Vagina (tissue), 2 donors: ENCODE measurements around the gene ALB.

Experiments used
- POLR2A ChIP-seq, 2 donors: fragments of 450-650 bp; IDR thresholded peaks; one replicate each; pipeline ENCODE4 v1.6.1; 2017; ENCODE audit warnings: antibody characterized with exemption in 2 of 2, mild to moderate bottlenecking in 2 of 2, moderate library complexity in 2 of 2
- TF ChIP-seq, protein P1 (sequence below), 3 experiments: fragments of 450-650 bp in 2 of 3; fragments of 200-600 bp in 1 of 3; sonication (generic) in 1 of 3; IDR thresholded peaks; one replicate each; pipeline ENCODE4 v1.5.1; 2017 to 2019; ENCODE audit warnings: antibody characterized with exemption in 3 of 3, mild to moderate bottlenecking in 2 of 3, moderate library complexity in 2 of 3

DNA sequence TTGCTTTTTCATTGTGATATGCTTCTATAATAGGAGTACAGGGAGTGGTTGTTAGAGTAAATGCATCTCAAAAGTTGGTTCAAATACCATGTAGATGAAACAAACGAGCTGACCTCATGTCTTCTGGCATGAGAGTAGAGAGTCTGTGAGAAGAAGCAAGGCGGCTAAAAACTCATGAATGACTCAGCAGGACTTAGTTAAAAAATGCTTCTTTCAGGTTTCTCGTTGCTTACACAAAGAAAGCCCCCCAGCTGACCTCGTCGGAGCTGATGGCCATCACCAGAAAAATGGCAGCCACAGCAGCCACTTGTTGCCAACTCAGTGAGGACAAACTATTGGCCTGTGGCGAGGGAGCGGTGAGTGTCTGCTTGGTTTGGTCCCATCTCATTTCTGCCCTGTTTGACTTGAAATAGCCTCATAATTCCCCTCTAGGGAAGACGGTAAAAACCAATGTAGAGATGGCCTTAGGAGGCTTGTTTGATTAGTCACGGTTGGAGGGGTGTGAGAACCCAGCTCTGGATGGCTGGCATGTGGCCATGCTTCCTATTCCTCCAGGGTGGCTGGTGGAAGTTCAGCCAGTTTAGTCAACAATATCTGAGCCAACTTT, 46.4 kb downstream of the ALB start:
- TF ChIP-seq, protein P1, sequence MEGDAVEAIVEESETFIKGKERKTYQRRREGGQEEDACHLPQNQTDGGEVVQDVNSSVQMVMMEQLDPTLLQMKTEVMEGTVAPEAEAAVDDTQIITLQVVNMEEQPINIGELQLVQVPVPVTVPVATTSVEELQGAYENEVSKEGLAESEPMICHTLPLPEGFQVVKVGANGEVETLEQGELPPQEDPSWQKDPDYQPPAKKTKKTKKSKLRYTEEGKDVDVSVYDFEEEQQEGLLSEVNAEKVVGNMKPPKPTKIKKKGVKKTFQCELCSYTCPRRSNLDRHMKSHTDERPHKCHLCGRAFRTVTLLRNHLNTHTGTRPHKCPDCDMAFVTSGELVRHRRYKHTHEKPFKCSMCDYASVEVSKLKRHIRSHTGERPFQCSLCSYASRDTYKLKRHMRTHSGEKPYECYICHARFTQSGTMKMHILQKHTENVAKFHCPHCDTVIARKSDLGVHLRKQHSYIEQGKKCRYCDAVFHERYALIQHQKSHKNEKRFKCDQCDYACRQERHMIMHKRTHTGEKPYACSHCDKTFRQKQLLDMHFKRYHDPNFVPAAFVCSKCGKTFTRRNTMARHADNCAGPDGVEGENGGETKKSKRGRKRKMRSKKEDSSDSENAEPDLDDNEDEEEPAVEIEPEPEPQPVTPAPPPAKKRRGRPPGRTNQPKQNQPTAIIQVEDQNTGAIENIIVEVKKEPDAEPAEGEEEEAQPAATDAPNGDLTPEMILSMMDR (IDR thresholded peaks at IDR 0.05): no peak
- no peak for TF ChIP-seq POLR2A (IDR thresholded peaks at IDR 0.05)
